ENCODE data around the gene SLC39A10.
"Not testable (repeated sequence)": the region's sequence is repeated elsewhere in the genome, so short reads cannot be mapped to it uniquely, and the experiment has no call there.

SLC39A10 gene

GRCh38 chr2:195672674-195673073, 15.6 kb downstream of the SLC39A10 start:
- DNase-seq (ENCODE audit: low read depth in 2 of 2, low spot score in 1 of 2) = no peak

GRCh38 chr2:195674491-195675221, 17.6 kb downstream of the SLC39A10 start:
- DNase-seq (ENCODE audit: low read depth in 2 of 2, low spot score in 1 of 2) = no peak

GRCh38 chr2:195675783-195676427, 18.9 kb downstream of the SLC39A10 start:
- DNase-seq (ENCODE audit: low read depth in 2 of 2, low spot score in 1 of 2) = no peak

- DNase-seq (ENCODE audit: low read depth in 2 of 2, low spot score in 1 of 2) = no peak
Measured at GRCh38 chr2:195677290-195677689, 20.3 kb downstream of the SLC39A10 start.

- no peak for DNase-seq (ENCODE audit: low read depth in 2 of 2, low spot score in 1 of 2)
Measured at GRCh38 chr2:195677884-195678283, 20.9 kb downstream of the SLC39A10 start.

GRCh38 chr2:195682077-195682476, 25.1 kb downstream of the SLC39A10 start:
- DNase-seq (ENCODE audit: low read depth in 2 of 2, low spot score in 1 of 2) = no peak

GRCh38 chr2:195683174-195683573, 26.1 kb downstream of the SLC39A10 start:
- DNase-seq (ENCODE audit: low read depth in 2 of 2, low spot score in 1 of 2) = no peak

GRCh38 chr2:195686564-195686963, 29.5 kb downstream of the SLC39A10 start:
- DNase-seq (ENCODE audit: low read depth in 2 of 2, low spot score in 1 of 2) = no peak

- DNase-seq (ENCODE audit: low read depth in 2 of 2, low spot score in 1 of 2) = no peak
Measured at GRCh38 chr2:195687320-195688086, 30.5 kb downstream of the SLC39A10 start.

GRCh38 chr2:195692531-195692930, 35.5 kb downstream of the SLC39A10 start:
- DNase-seq (ENCODE audit: low read depth in 2 of 2, low spot score in 1 of 2) = not testable (repeated sequence)

GRCh38 chr2:195694553-195694952, 37.5 kb downstream of the SLC39A10 start:
- no peak for DNase-seq (ENCODE audit: low read depth in 2 of 2, low spot score in 1 of 2)

GRCh38 chr2:195695002-195695631, 38.1 kb downstream of the SLC39A10 start:
- DNase-seq (ENCODE audit: low read depth in 2 of 2, low spot score in 1 of 2) = no peak

- DNase-seq (ENCODE audit: low read depth in 2 of 2, low spot score in 1 of 2) = no peak
Measured at GRCh38 chr2:195696012-195696411, 39.0 kb downstream of the SLC39A10 start.

- no peak for DNase-seq (ENCODE audit: low read depth in 2 of 2, low spot score in 1 of 2)
Measured at GRCh38 chr2:195697681-195698220, 40.7 kb downstream of the SLC39A10 start.

GRCh38 chr2:195700480-195700879, 43.5 kb downstream of the SLC39A10 start:
- DNase-seq (ENCODE audit: low read depth in 2 of 2, low spot score in 1 of 2) = no peak

- no peak for DNase-seq (ENCODE audit: low read depth in 2 of 2, low spot score in 1 of 2)
Measured at GRCh38 chr2:195706161-195706900, 49.3 kb downstream of the SLC39A10 start.

- no peak for DNase-seq (ENCODE audit: low read depth in 2 of 2, low spot score in 1 of 2)
Measured at GRCh38 chr2:195709901-195710806, 53.1 kb downstream of the SLC39A10 start.

- DNase-seq (ENCODE audit: low read depth in 2 of 2, low spot score in 1 of 2) = no peak
Measured at GRCh38 chr2:195711478-195711877, 54.5 kb downstream of the SLC39A10 start.

- DNase-seq (ENCODE audit: low read depth in 2 of 2, low spot score in 1 of 2) = no peak
Measured at GRCh38 chr2:195716466-195716865, 59.4 kb downstream of the SLC39A10 start.

- DNase-seq (ENCODE audit: low read depth in 2 of 2, low spot score in 1 of 2) = no peak
Measured at GRCh38 chr2:195721042-195721441, 64.0 kb downstream of the SLC39A10 start.
